ENCODE measurements around the gene MRC2.

Gene MRC2

GRCh38 chr17:62679866-62680377 lies 52.5 kb downstream of the MRC2 start:
- TF ChIP-seq USF1 (IDR thresholded peaks at IDR 0.05) = no peak

GRCh38 chr17:62680541-62681052 lies 53.1 kb downstream of the MRC2 start:
- no peak for TF ChIP-seq RAD21 (IDR thresholded peaks at IDR 0.05; ENCODE audit: low read depth)
- no peak for TF ChIP-seq CREB1 (IDR thresholded peaks at IDR 0.05; ENCODE audit: low read depth)
- TF ChIP-seq YY1 (IDR thresholded peaks at IDR 0.05; ENCODE audit: low read depth) = no peak
- TF ChIP-seq CEBPB (IDR thresholded peaks at IDR 0.05) = no peak
- no peak for TF ChIP-seq TAF1 (IDR thresholded peaks at IDR 0.05; ENCODE audit: low read depth)
- TF ChIP-seq FOXM1 (IDR thresholded peaks at IDR 0.05; ENCODE audit: borderline replicate concordance, low read depth) = no peak

GRCh38 chr17:62681061-62681938 lies 53.8 kb downstream of the MRC2 start:
- TF ChIP-seq CEBPB (IDR thresholded peaks at IDR 0.05) = no peak
- no peak for TF ChIP-seq EP300 (IDR thresholded peaks at IDR 0.05; ENCODE audit: borderline replicate concordance)

- TF ChIP-seq NFIC (IDR thresholded peaks at IDR 0.05) = no peak
- no peak for TF ChIP-seq FOXM1 (IDR thresholded peaks at IDR 0.05; ENCODE audit: borderline replicate concordance, low read depth)
- TF ChIP-seq TAF1 (IDR thresholded peaks at IDR 0.05; ENCODE audit: low read depth) = no peak
- TF ChIP-seq ZBTB7A (IDR thresholded peaks at IDR 0.05; ENCODE audit: low read depth) = no peak
- TF ChIP-seq TCF12 (IDR thresholded peaks at IDR 0.05; ENCODE audit: low read depth) = no peak
- TF ChIP-seq REST (IDR thresholded peaks at IDR 0.05; ENCODE audit: low read depth) = no peak
These were observed 54.5 kb downstream of the MRC2 start for GRCh38 chr17:62681939-62682381.

- no peak for TF ChIP-seq EGR1 (IDR thresholded peaks at IDR 0.05)
- TF ChIP-seq RAD21 (IDR thresholded peaks at IDR 0.05; ENCODE audit: low read depth) = no peak
- TF ChIP-seq USF1 (IDR thresholded peaks at IDR 0.05) = no peak
- no peak for TF ChIP-seq NFIC (IDR thresholded peaks at IDR 0.05)
- TF ChIP-seq FOXM1 (IDR thresholded peaks at IDR 0.05; ENCODE audit: borderline replicate concordance, low read depth) = no peak
- no peak for TF ChIP-seq TAF1 (IDR thresholded peaks at IDR 0.05; ENCODE audit: low read depth)
- TF ChIP-seq YY1 (IDR thresholded peaks at IDR 0.05; ENCODE audit: low read depth) = no peak
- no peak for TF ChIP-seq TEAD4 (IDR thresholded peaks at IDR 0.05)
- TF ChIP-seq CREB1 (IDR thresholded peaks at IDR 0.05; ENCODE audit: low read depth) = no peak
- no peak for TF ChIP-seq EP300 (IDR thresholded peaks at IDR 0.05; ENCODE audit: borderline replicate concordance)
- TF ChIP-seq TCF12 (IDR thresholded peaks at IDR 0.05; ENCODE audit: low read depth) = no peak
- TF ChIP-seq MAX (IDR thresholded peaks at IDR 0.05) = no peak
- TF ChIP-seq ZBTB7A (IDR thresholded peaks at IDR 0.05; ENCODE audit: low read depth) = no peak
- no peak for TF ChIP-seq REST (IDR thresholded peaks at IDR 0.05; ENCODE audit: low read depth)
- no peak for TF ChIP-seq CEBPB (IDR thresholded peaks at IDR 0.05)
These were observed 56.7 kb downstream of the MRC2 start for GRCh38 chr17:62684179-62684578.

GRCh38 chr17:62687997-62688396 lies 60.5 kb downstream of the MRC2 start:
- no peak for TF ChIP-seq EGR1 (IDR thresholded peaks at IDR 0.05)
- TF ChIP-seq ZBTB7A (IDR thresholded peaks at IDR 0.05; ENCODE audit: low read depth) = no peak
- TF ChIP-seq CEBPB (IDR thresholded peaks at IDR 0.05) = no peak
- no peak for TF ChIP-seq RAD21 (IDR thresholded peaks at IDR 0.05; ENCODE audit: low read depth)
- no peak for TF ChIP-seq USF1 (IDR thresholded peaks at IDR 0.05)
- no peak for TF ChIP-seq YY1 (IDR thresholded peaks at IDR 0.05; ENCODE audit: low read depth)
- no peak for TF ChIP-seq EP300 (IDR thresholded peaks at IDR 0.05; ENCODE audit: borderline replicate concordance)
